Measurements from ENCODE around the gene CD52. TPM values are rescaled to one million over a fixed set of nuclear protein-coding genes. Genes with fewer than 3 reads are reported as not detected.

Gene CD52
- polyA plus RNA-seq, 3 donors, result 851 to 4,047 (median 2,617) TPM

GRCh38 chr1:26356106-26356505 lies 38.3 kb downstream of the CD52 start:
- Histone ChIP-seq H3K9me3 (replicated peaks in 1 of 2; ENCODE audit: control insufficient read depth in 1 of 2, insufficient read depth in 1 of 2, low read length in 2 of 2) (no peaks in the 10 kb centered on the region), H4K20me1 (ENCODE audit: insufficient read depth, low read length) (no peaks in the 10 kb centered on the region), H3K27ac (ENCODE audit: low read depth in 1 of 2, low read length in 2 of 2) (no peak overlapping the region), H2AFZ (ENCODE audit: insufficient read depth, low read depth, low read length, poor library complexity, severe bottlenecking) (no peak overlapping the region), H3K36me3 (replicated peaks in 1 of 2; ENCODE audit: control insufficient read depth in 1 of 2, insufficient read depth in 2 of 2, low read length in 2 of 2) (no peaks in the 10 kb centered on the region), H3K27me3 (ENCODE audit: control insufficient read depth in 2 of 2, insufficient read depth in 2 of 2, low read length in 2 of 2) (peaks cover 24 to 32% of the 10 kb centered on the region in 2 donors), H3K4me3 (replicated peaks in 1 of 3; ENCODE audit: low read depth in 2 of 3, low read length in 3 of 3) (no peak overlapping the region), H3K79me2 (ENCODE audit: insufficient read depth, low read length) (no peaks in the 10 kb centered on the region), H3K4me2 (replicated peaks; ENCODE audit: extremely low read depth, low read length, poor library complexity, severe bottlenecking) (no peak overlapping the region), H3K4me1 (ENCODE audit: control insufficient read depth in 1 of 2, insufficient read depth in 2 of 2, low read length in 2 of 2) (peaks cover 10 to 12% of the 10 kb centered on the region in 2 donors), H3K9ac (ENCODE audit: insufficient read depth, low read length, poor library complexity, severe bottlenecking) (no peak overlapping the region)
- 92% methylated on average over 2 of the region's 5 CpGs for WGBS (ENCODE audit: insufficient coverage)
- peaks cover 0 to 19% (median 3%) of the 10 kb centered on the region in 7 donors for H3K9me3 Mint-ChIP-seq
- TF ChIP-seq, protein P1, sequence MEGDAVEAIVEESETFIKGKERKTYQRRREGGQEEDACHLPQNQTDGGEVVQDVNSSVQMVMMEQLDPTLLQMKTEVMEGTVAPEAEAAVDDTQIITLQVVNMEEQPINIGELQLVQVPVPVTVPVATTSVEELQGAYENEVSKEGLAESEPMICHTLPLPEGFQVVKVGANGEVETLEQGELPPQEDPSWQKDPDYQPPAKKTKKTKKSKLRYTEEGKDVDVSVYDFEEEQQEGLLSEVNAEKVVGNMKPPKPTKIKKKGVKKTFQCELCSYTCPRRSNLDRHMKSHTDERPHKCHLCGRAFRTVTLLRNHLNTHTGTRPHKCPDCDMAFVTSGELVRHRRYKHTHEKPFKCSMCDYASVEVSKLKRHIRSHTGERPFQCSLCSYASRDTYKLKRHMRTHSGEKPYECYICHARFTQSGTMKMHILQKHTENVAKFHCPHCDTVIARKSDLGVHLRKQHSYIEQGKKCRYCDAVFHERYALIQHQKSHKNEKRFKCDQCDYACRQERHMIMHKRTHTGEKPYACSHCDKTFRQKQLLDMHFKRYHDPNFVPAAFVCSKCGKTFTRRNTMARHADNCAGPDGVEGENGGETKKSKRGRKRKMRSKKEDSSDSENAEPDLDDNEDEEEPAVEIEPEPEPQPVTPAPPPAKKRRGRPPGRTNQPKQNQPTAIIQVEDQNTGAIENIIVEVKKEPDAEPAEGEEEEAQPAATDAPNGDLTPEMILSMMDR (IDR thresholded peaks at IDR 0.05), result no peak
- no peak overlapping the region for H3K27ac Mint-ChIP-seq
- H3K4me3 Mint-ChIP-seq, result no peak overlapping the region
- H3K27me3 Mint-ChIP-seq (ENCODE audit: low read depth in 3 of 3), result peaks cover 41 to 50% (median 46%) of the 10 kb centered on the region in 3 donors
- intact Hi-C loops (cut with micrococcal nuclease), result no loop called here
- H3K36me3 Mint-ChIP-seq, result peaks cover 0 to 3% of the 10 kb centered on the region in 2 donors
- peaks cover 20% of the 10 kb centered on the region for H3K4me1 Mint-ChIP-seq
- no peak for DNase-seq

GRCh38 chr1:26357121-26357602 lies 39.4 kb downstream of the CD52 start:
- TF ChIP-seq, protein P1 (IDR thresholded peaks at IDR 0.05), result no peak
- peaks cover 0 to 19% (median 3%) of the 10 kb centered on the region in 7 donors for H3K9me3 Mint-ChIP-seq
- peaks cover 24 to 43% of the 10 kb centered on the region in 2 donors for H3K27me3 ChIP-seq (ENCODE audit: control insufficient read depth in 2 of 2, insufficient read depth in 2 of 2, low read length in 2 of 2)
- intact Hi-C loops (cut with micrococcal nuclease), result no loop called here
- H3K27ac ChIP-seq (ENCODE audit: low read depth in 1 of 2, low read length in 2 of 2), result no peak overlapping the region
- H3K4me1 Mint-ChIP-seq, result peaks cover 21% of the 10 kb centered on the region
- DNase-seq, result no peak
- H3K4me3 Mint-ChIP-seq, result no peak overlapping the region
- no peak overlapping the region for H3K9ac ChIP-seq (ENCODE audit: insufficient read depth, low read length, poor library complexity, severe bottlenecking)
- peaks cover 0 to 3% of the 10 kb centered on the region in 2 donors for H3K36me3 Mint-ChIP-seq
- no peak overlapping the region for H3K4me2 ChIP-seq (replicated peaks; ENCODE audit: extremely low read depth, low read length, poor library complexity, severe bottlenecking)
- no peaks in the 10 kb centered on the region for H3K36me3 ChIP-seq (replicated peaks in 1 of 2; ENCODE audit: control insufficient read depth in 1 of 2, insufficient read depth in 2 of 2, low read length in 2 of 2)
- H4K20me1 ChIP-seq (ENCODE audit: insufficient read depth, low read length), result no peaks in the 10 kb centered on the region
- H3K27me3 Mint-ChIP-seq (ENCODE audit: low read depth in 3 of 3), result peaks cover 51 to 57% (median 52%) of the 10 kb centered on the region in 3 donors
- H3K79me2 ChIP-seq (ENCODE audit: insufficient read depth, low read length), result no peaks in the 10 kb centered on the region
- H3K27ac Mint-ChIP-seq, result no peak overlapping the region
- H3K9me3 ChIP-seq (replicated peaks in 1 of 2; ENCODE audit: control insufficient read depth in 1 of 2, insufficient read depth in 1 of 2, low read length in 2 of 2), result no peaks in the 10 kb centered on the region
- no peak overlapping the region for H3K4me3 ChIP-seq (replicated peaks in 1 of 3; ENCODE audit: low read depth in 2 of 3, low read length in 3 of 3)
- H3K4me1 ChIP-seq (ENCODE audit: control insufficient read depth in 1 of 2, insufficient read depth in 2 of 2, low read length in 2 of 2), result peaks cover 10 to 12% of the 10 kb centered on the region in 2 donors
- H2AFZ ChIP-seq (ENCODE audit: insufficient read depth, low read depth, low read length, poor library complexity, severe bottlenecking), result no peak overlapping the region
- WGBS (ENCODE audit: insufficient coverage), result 90% methylated on average over 7 of the region's 10 CpGs

Data from CD14-positive monocyte (primary cell).